Measurements from ENCODE around the gene FOXJ1.
A peak's percentile ranks its signal among the peaks of the same experiment; 100 is the strongest.

FOXJ1 gene

GRCh38 chr17:76123191-76123499 is 17.9 kb downstream of the FOXJ1 start:
- DNase-seq (ENCODE audit: low read depth, low spot score) = no peak
- Histone ChIP-seq H3K27ac (ENCODE audit: low read length) (no peak overlapping the region), H3K4me1 (ENCODE audit: control insufficient read depth, insufficient read depth, low read length) (peaks cover 3% of the 10 kb centered on the region; the same call in 1 of the 2 replicates), H3K27me3 (ENCODE audit: control insufficient read depth, insufficient read depth, low read length) (no peaks in the 10 kb centered on the region), H3K4me3 (ENCODE audit: low read length) (no peak overlapping the region), H3K36me3 (ENCODE audit: control insufficient read depth, insufficient read depth, low read length) (no peaks in the 10 kb centered on the region), H3K9me3 (ENCODE audit: control insufficient read depth, insufficient read depth, low read length) (no peaks in the 10 kb centered on the region)
- no CpG with 5 or more reads among the region's 5 CpGs for WGBS (ENCODE audit: insufficient coverage, insufficient read length)

GRCh38 chr17:76122431-76123190 is 18.4 kb downstream of the FOXJ1 start:
- Histone ChIP-seq H3K4me1 (ENCODE audit: control insufficient read depth, insufficient read depth, low read length) (peaks cover 3% of the 10 kb centered on the region; the same call in 1 of the 2 replicates), H3K4me3 (ENCODE audit: low read length) (no peak overlapping the region), H3K36me3 (ENCODE audit: control insufficient read depth, insufficient read depth, low read length) (no peaks in the 10 kb centered on the region), H3K27ac (ENCODE audit: low read length) (no peak overlapping the region), H3K9me3 (ENCODE audit: control insufficient read depth, insufficient read depth, low read length) (no peaks in the 10 kb centered on the region), H3K27me3 (ENCODE audit: control insufficient read depth, insufficient read depth, low read length) (no peaks in the 10 kb centered on the region)
- no CpG with 5 or more reads among the region's 24 CpGs for WGBS (ENCODE audit: insufficient coverage, insufficient read length)
- DNase-seq (ENCODE audit: low read depth, low spot score) = no peak

DNA sequence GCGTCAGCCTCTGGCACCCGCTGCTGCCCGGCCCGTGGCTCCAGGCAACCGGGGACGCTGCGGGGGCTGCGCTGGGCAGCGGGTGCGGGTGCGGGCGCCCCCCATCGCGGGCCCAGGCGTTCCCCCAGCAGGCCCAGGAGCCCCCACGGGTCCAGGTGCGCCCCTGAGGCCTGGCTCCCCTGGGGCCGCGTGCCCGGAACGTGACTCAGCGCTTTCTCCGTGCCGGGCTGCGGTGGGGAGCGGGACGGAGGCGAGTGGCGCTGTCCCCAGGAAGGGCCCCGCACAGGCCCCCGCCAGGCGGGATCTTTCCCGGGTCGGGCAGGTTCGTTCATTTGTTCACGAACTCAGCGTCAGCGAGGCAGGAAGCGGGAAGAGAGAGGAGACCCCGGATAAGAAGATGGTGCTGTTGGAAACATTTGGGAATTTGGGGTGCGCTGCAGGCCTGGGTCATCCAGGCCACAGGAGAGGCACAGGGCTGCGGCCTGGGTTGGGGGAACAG is 19.1 kb downstream of the FOXJ1 start:
- Histone ChIP-seq H3K27me3 (ENCODE audit: control insufficient read depth, insufficient read depth, low read length) (no peaks in the 10 kb centered on the region), H3K4me3 (ENCODE audit: low read length) (peak overlapping the region; percentile 15; the same call in 1 of the 2 replicates), H3K4me1 (ENCODE audit: control insufficient read depth, insufficient read depth, low read length) (peaks cover 3% of the 10 kb centered on the region; the same call in 1 of the 2 replicates), H3K27ac (ENCODE audit: low read length) (no peak overlapping the region), H3K9me3 (ENCODE audit: control insufficient read depth, insufficient read depth, low read length) (no peaks in the 10 kb centered on the region), H3K36me3 (ENCODE audit: control insufficient read depth, insufficient read depth, low read length) (no peaks in the 10 kb centered on the region)
- WGBS (ENCODE audit: insufficient coverage, insufficient read length) = no CpG with 5 or more reads among the region's 42 CpGs
- no peak for DNase-seq (ENCODE audit: low read depth, low spot score)

GRCh38 chr17:76120658-76121008 is 20.4 kb downstream of the FOXJ1 start:
- peaks cover 3% of the 10 kb centered on the region; the same call in 1 of the 2 replicates for H3K4me1 ChIP-seq (ENCODE audit: control insufficient read depth, insufficient read depth, low read length)
- no peak overlapping the region for H3K4me3 ChIP-seq (ENCODE audit: low read length)
- DNase-seq (ENCODE audit: low read depth, low spot score) = no peak
- no peaks in the 10 kb centered on the region for H3K36me3 ChIP-seq (ENCODE audit: control insufficient read depth, insufficient read depth, low read length)
- no CpG with 5 or more reads among the region's 5 CpGs for WGBS (ENCODE audit: insufficient coverage, insufficient read length)
- H3K9me3 ChIP-seq (ENCODE audit: control insufficient read depth, insufficient read depth, low read length) = no peaks in the 10 kb centered on the region
- H3K27me3 ChIP-seq (ENCODE audit: control insufficient read depth, insufficient read depth, low read length) = no peaks in the 10 kb centered on the region
- H3K27ac ChIP-seq (ENCODE audit: low read length) = no peak overlapping the region

DNA sequence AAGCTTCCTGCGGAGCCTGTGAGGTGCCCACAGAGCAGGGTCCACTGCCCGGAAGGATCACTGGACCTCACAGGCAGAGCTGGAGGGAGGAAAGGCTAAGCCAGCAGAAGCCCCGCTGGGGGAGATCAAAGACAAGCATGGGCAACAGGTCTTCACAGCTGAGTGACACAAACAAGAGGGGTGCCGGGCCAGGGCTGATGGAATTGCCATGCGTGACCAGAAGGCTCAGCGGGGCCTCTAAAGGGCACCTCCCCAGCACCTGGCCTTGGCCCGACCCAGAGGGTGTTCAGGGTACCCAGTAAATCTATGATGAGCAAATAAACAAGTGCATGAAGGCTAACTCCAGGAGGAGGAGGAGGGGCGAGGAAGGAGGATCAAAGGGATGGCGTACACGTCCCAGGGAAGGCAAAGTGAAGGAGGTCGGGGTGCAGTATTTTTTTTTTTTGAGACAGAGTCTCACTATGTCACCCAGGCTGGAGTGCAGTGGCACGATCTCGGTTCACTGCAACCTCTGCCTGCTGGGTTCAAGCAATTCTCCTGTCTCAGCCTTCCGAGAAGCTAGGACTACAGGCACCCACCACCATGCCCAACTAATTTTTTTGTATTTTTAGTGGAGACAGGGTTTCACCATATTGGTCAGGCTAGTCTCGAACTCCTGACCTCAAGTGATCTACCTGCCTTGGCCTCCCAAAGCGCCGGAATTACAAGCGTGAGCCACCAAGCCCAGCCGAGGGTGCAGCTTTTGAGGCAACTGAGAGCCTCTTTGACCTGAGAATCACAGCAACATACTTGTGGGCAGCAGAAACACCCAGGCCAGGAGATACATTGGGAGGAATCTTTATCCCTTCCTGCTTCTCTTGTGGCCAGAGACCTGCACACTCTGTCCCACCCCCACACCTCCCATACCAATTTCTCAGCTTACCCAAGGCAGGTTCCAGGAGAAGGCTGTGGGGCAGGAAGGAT is 21.4 kb downstream of the FOXJ1 start:
- H3K4me3 ChIP-seq (ENCODE audit: low read length) = no peak overlapping the region
- no peaks in the 10 kb centered on the region for H3K36me3 ChIP-seq (ENCODE audit: control insufficient read depth, insufficient read depth, low read length)
- DNase-seq (ENCODE audit: low read depth, low spot score) = no peak
- H3K9me3 ChIP-seq (ENCODE audit: control insufficient read depth, insufficient read depth, low read length) = no peaks in the 10 kb centered on the region
- no CpG with 5 or more reads among the region's 19 CpGs for WGBS (ENCODE audit: insufficient coverage, insufficient read length)
- no peaks in the 10 kb centered on the region for H3K27me3 ChIP-seq (ENCODE audit: control insufficient read depth, insufficient read depth, low read length)
- no peak overlapping the region for H3K27ac ChIP-seq (ENCODE audit: low read length)
- peaks cover 3% of the 10 kb centered on the region; the same call in 1 of the 2 replicates for H3K4me1 ChIP-seq (ENCODE audit: control insufficient read depth, insufficient read depth, low read length)

GRCh38 chr17:76115138-76115754 is 25.8 kb downstream of the FOXJ1 start:
- no peak for DNase-seq (ENCODE audit: low read depth, low spot score)
- no peaks in the 10 kb centered on the region for H3K27me3 ChIP-seq (ENCODE audit: control insufficient read depth, insufficient read depth, low read length)
- no CpG with 5 or more reads among the region's 7 CpGs for WGBS (ENCODE audit: insufficient coverage, insufficient read length)
- H3K9me3 ChIP-seq (ENCODE audit: control insufficient read depth, insufficient read depth, low read length) = no peaks in the 10 kb centered on the region
- H3K4me1 ChIP-seq (ENCODE audit: control insufficient read depth, insufficient read depth, low read length) = peaks cover 1% of the 10 kb centered on the region; the same call in 1 of the 2 replicates
- no peak overlapping the region for H3K27ac ChIP-seq (ENCODE audit: low read length)
- no peak overlapping the region for H3K4me3 ChIP-seq (ENCODE audit: low read length)
- H3K36me3 ChIP-seq (ENCODE audit: control insufficient read depth, insufficient read depth, low read length) = no peaks in the 10 kb centered on the region

DNA sequence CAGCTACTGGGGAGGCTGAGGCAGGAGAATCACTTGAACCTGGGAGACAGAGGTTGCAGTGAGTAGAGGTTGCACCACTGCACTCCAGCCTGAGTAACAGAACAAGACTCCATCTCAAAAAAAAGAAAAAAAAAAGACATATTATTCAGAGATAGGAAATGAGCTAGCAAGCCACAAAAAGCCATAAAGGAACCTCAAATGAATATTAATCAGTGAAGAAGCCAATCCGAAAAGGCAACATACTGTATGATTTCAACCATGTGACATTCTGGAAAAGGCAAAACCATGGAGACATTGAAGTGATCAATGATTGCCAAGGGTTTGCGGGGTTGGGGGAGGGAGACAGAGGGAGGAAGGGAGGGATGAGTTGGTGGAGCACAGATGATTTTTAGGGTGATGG is 29.1 kb downstream of the FOXJ1 start:
- DNase-seq (ENCODE audit: low read depth, low spot score) = no peak
- H3K27me3 ChIP-seq (ENCODE audit: control insufficient read depth, insufficient read depth, low read length) = no peaks in the 10 kb centered on the region
- no peaks in the 10 kb centered on the region for H3K4me1 ChIP-seq (ENCODE audit: control insufficient read depth, insufficient read depth, low read length)
- no peak overlapping the region for H3K4me3 ChIP-seq (ENCODE audit: low read length)
- no peaks in the 10 kb centered on the region for H3K9me3 ChIP-seq (ENCODE audit: control insufficient read depth, insufficient read depth, low read length)
- no peak overlapping the region for H3K27ac ChIP-seq (ENCODE audit: low read length)
- no peaks in the 10 kb centered on the region for H3K36me3 ChIP-seq (ENCODE audit: control insufficient read depth, insufficient read depth, low read length)
- WGBS (ENCODE audit: insufficient coverage, insufficient read length) = no CpG with 5 or more reads among the region's 2 CpGs

DNA sequence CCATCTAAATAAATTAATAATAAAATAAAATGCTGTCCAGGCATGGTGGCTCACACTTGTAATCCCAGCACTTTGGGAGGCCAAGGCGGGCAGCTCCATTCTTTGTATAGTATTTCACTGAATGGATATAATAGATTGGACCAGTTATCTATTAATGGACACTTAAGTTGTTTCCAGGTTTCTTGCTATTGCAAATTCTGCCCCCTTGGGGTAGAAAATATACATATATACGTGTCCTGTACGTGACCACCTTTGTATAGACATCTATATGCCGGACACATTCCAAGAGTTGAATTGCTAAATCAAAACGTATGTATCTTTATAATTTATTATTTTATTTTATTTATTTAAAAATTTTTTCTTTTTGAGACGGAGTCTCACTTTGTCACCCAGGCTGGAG is 33.5 kb downstream of the FOXJ1 start:
- Histone ChIP-seq H3K27ac (ENCODE audit: low read length) (no peak overlapping the region), H3K4me1 (ENCODE audit: control insufficient read depth, insufficient read depth, low read length) (peaks cover 1% of the 10 kb centered on the region; the same call in 1 of the 2 replicates), H3K36me3 (ENCODE audit: control insufficient read depth, insufficient read depth, low read length) (no peaks in the 10 kb centered on the region), H3K27me3 (ENCODE audit: control insufficient read depth, insufficient read depth, low read length) (no peaks in the 10 kb centered on the region), H3K9me3 (ENCODE audit: control insufficient read depth, insufficient read depth, low read length) (no peaks in the 10 kb centered on the region), H3K4me3 (ENCODE audit: low read length) (no peak overlapping the region)
- no peak for DNase-seq (ENCODE audit: low read depth, low spot score)
- no CpG with 5 or more reads among the region's 6 CpGs for WGBS (ENCODE audit: insufficient coverage, insufficient read length)

DNA sequence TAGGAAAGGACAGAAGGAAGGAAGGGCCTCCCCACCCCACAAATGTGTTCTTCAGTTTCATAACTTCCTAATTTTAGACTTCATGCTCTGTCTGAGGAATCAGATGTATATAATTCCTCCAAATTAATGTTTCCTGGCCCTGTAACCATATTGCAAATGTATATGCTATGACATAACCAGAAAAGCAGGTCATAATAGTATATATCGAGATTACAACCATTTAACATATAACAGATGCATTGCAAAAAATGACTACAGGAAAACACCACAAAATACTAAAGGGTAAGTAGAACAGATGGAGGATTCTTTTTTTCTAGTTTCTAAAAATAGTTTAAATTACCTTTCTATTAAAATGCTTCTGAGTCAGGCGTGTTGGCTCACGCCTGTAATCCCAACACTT is 34.3 kb downstream of the FOXJ1 start:
- Histone ChIP-seq H3K9me3 (ENCODE audit: control insufficient read depth, insufficient read depth, low read length) (no peaks in the 10 kb centered on the region), H3K4me1 (ENCODE audit: control insufficient read depth, insufficient read depth, low read length) (peaks cover 1% of the 10 kb centered on the region; the same call in 1 of the 2 replicates), H3K36me3 (ENCODE audit: control insufficient read depth, insufficient read depth, low read length) (0 out of 2 replicates have a peak, but pooled peaks cover under 1% of the 10 kb centered on the region), H3K4me3 (ENCODE audit: low read length) (no peak overlapping the region), H3K27me3 (ENCODE audit: control insufficient read depth, insufficient read depth, low read length) (no peaks in the 10 kb centered on the region), H3K27ac (ENCODE audit: low read length) (no peak overlapping the region)
- WGBS (ENCODE audit: insufficient coverage, insufficient read length) = no CpG with 5 or more reads among the region's 3 CpGs
- DNase-seq (ENCODE audit: low read depth, low spot score) = no peak

GRCh38 chr17:76104896-76105231 is 36.2 kb downstream of the FOXJ1 start:
- Histone ChIP-seq H3K9me3 (ENCODE audit: control insufficient read depth, insufficient read depth, low read length) (no peaks in the 10 kb centered on the region), H3K4me3 (ENCODE audit: low read length) (no peak overlapping the region), H3K36me3 (ENCODE audit: control insufficient read depth, insufficient read depth, low read length) (peaks cover 6% of the 10 kb centered on the region; the same call in 1 of the 2 replicates), H3K27me3 (ENCODE audit: control insufficient read depth, insufficient read depth, low read length) (no peaks in the 10 kb centered on the region), H3K27ac (ENCODE audit: low read length) (no peak overlapping the region), H3K4me1 (ENCODE audit: control insufficient read depth, insufficient read depth, low read length) (peaks cover 1% of the 10 kb centered on the region; the same call in 1 of the 2 replicates)
- DNase-seq (ENCODE audit: low read depth, low spot score) = no peak
- no CpG with 5 or more reads among the region's 5 CpGs for WGBS (ENCODE audit: insufficient coverage, insufficient read length)

All from iPS DF 6.9 (cell line).